Natural killer cell (primary cell): ENCODE data around the gene VASP. TPM values are rescaled to one million over a fixed set of nuclear protein-coding genes. Genes with fewer than 3 reads are reported as not detected.
"Not testable (repeated sequence)": the region's sequence is repeated elsewhere in the genome, so short reads cannot be mapped to it uniquely, and the experiment has no call there.

ENCODE experiments used
- ATAC-seq, 3 donors: fragments of 150-1000 bp in 2 of 3; fragments of 200-7000 bp in 1 of 3; cut with Tn5 transposase; 1 replicate in 1 of 3; 2 replicates in 2 of 3; pipeline ENCODE4 v1.10.0; 2021; ENCODE audit warnings: mild to moderate bottlenecking in 2 of 3, moderate library complexity in 2 of 3
- DNase-seq, 2 donors: peaks; one replicate each; pipeline versions ENCODE4 v3.0.0 to v3.0.0-alpha.2; 2013 to 2021; ENCODE audit warnings: mixed read lengths in 1 of 2
- H3K27ac ChIP-seq: one replicate; pipeline ENCODE4 v1.5.1; 2013; ENCODE audit warnings: mild to moderate bottlenecking, low read length
- H3K27me3 ChIP-seq: one replicate; pipeline ENCODE4 v1.6.1; 2013; ENCODE audit warnings: low read length; ENCODE audit not compliant: control insufficient read depth, insufficient read depth
- H3K36me3 ChIP-seq: one replicate; pipeline ENCODE4 v1.6.1; 2013; ENCODE audit warnings: low read length; ENCODE audit not compliant: control insufficient read depth, insufficient read depth
- H3K4me1 ChIP-seq: one replicate; pipeline ENCODE4 v1.6.1; 2013; ENCODE audit warnings: low read length; ENCODE audit not compliant: control insufficient read depth, insufficient read depth
- H3K4me3 ChIP-seq: one replicate; pipeline ENCODE4 v1.5.1; 2013; ENCODE audit warnings: low read length
- H3K9me3 ChIP-seq: one replicate; pipeline ENCODE4 v1.6.1; 2013; ENCODE audit warnings: low read length; ENCODE audit not compliant: control insufficient read depth, insufficient read depth
- H3K27ac Mint-ChIP-seq, 2 donors: one replicate each; pipeline ENCODE4 v1.8.0; 2022; ENCODE audit warnings: mild to moderate bottlenecking in 2 of 2, mixed read lengths in 2 of 2, moderate library complexity in 1 of 2
- H3K27me3 Mint-ChIP-seq, 2 donors: one replicate each; pipeline ENCODE4 v1.8.0; 2022; ENCODE audit warnings: low read depth in 2 of 2, mixed read lengths in 2 of 2
- H3K36me3 Mint-ChIP-seq: one replicate; pipeline ENCODE4 v1.8.0; 2022; ENCODE audit warnings: mixed read lengths
- H3K4me1 Mint-ChIP-seq, 2 donors: one replicate each; pipeline ENCODE4 v1.8.0; 2022; ENCODE audit warnings: mixed read lengths in 2 of 2
- H3K4me3 Mint-ChIP-seq: one replicate; pipeline ENCODE4 v1.8.0; 2022; ENCODE audit warnings: mild to moderate bottlenecking, moderate library complexity, mixed read lengths
- H3K9me3 Mint-ChIP-seq, 2 donors: one replicate each; pipeline ENCODE4 v1.8.0; 2022; ENCODE audit warnings: mixed read lengths in 2 of 2
- WGBS: methylation state at CpG from one replicate; pipeline ENCODE4 v1.1.7; 2013; ENCODE audit warnings: missing lambda C conversion rate; ENCODE audit not compliant: insufficient coverage; 5-methylcytosine and 5-hydroxymethylcytosine counted together
- intact Hi-C: fragments of 100-400 bp; cut with micrococcal nuclease; formaldehyde crosslinking; loops from one replicate; pipeline ENCODE4 v1.14.2; 2022
- total RNA-seq, 4 donors: library from RNA; stranded (reverse); fragments of 120-200 nt in 1 of 4; gene quantifications; one replicate each; pipeline versions ENCODE4 v1.2.3 to v1.2.4, GENCODE V29; 2013 to 2022
- TF ChIP-seq, protein P1 (sequence below): fragments of 200-600 bp; IDR thresholded peaks from one replicate; pipeline ENCODE4 v1.8.0; 2022; ENCODE audit warnings: antibody characterized with exemption

Gene VASP
- total RNA-seq, 3 donors from 2014 or later (not counting 1 experiment from before 2014, with no cell fraction given) = 192 to 244 (median 237) TPM

GRCh38 chr19:45508861-45509691 lies 1.8 kb downstream of the VASP start:
- intact Hi-C loops = no loop called here
- Histone ChIP-seq H3K27me3 (no peaks in the 10 kb centered on the region), H3K27ac (peak overlapping the region; percentile 62), H3K4me3 (peak overlapping the region; percentile 98), H3K4me1 (peaks cover 59% of the 10 kb centered on the region), H3K9me3 (no peaks in the 10 kb centered on the region), H3K36me3 (peaks cover 3% of the 10 kb centered on the region)
- Mint-ChIP-seq H3K9me3 (no peaks in the 10 kb centered on the region), H3K27ac (peak overlapping the region; percentile 81 to 97), H3K27me3 (no peaks in the 10 kb centered on the region), H3K36me3 (no peaks in the 10 kb centered on the region), H3K4me1 (peaks cover 46 to 62% of the 10 kb centered on the region in 2 donors), H3K4me3 (peak overlapping the region; percentile 98)
- DNase-seq (peak in 1 of 2 donors; percentile 50), ATAC-seq (peak in 2 of 3 donors; percentile 3 to 5)
- 0% methylated on average over 27 of the region's 28 CpGs for WGBS
- TF ChIP-seq, protein P1, sequence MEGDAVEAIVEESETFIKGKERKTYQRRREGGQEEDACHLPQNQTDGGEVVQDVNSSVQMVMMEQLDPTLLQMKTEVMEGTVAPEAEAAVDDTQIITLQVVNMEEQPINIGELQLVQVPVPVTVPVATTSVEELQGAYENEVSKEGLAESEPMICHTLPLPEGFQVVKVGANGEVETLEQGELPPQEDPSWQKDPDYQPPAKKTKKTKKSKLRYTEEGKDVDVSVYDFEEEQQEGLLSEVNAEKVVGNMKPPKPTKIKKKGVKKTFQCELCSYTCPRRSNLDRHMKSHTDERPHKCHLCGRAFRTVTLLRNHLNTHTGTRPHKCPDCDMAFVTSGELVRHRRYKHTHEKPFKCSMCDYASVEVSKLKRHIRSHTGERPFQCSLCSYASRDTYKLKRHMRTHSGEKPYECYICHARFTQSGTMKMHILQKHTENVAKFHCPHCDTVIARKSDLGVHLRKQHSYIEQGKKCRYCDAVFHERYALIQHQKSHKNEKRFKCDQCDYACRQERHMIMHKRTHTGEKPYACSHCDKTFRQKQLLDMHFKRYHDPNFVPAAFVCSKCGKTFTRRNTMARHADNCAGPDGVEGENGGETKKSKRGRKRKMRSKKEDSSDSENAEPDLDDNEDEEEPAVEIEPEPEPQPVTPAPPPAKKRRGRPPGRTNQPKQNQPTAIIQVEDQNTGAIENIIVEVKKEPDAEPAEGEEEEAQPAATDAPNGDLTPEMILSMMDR = no peak

DNA sequence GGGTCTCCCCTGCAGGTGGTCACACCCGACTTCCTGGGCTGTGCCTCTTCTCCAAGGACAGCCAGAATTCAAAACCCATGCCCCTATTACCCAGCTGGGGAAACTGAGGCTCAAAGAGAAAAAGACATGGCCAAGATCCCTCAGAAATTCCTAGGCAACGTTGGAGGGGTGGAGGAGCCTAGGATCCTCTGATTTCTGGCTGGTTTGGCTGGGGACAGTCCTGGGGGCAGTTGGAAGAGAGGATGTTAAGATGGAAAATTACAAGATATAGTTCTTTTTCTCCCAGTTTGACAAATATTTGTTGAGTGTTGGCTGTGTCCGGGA lies 2.4 kb downstream of the VASP start:
- H3K27ac Mint-ChIP-seq = peak overlapping the region; percentile 81 to 97
- WGBS = 13% methylated on average over 3 of the region's 3 CpGs
- Histone ChIP-seq H3K9me3 (no peaks in the 10 kb centered on the region), H3K4me1 (peaks cover 65% of the 10 kb centered on the region), H3K27me3 (no peaks in the 10 kb centered on the region), H3K36me3 (peaks cover 4% of the 10 kb centered on the region), H3K4me3 (peak overlapping the region; percentile 98), H3K27ac (peak overlapping the region; percentile 62)
- H3K4me1 Mint-ChIP-seq = peaks cover 49 to 67% of the 10 kb centered on the region in 2 donors
- TF ChIP-seq, protein P1 = no peak
- H3K27me3 Mint-ChIP-seq = no peaks in the 10 kb centered on the region
- H3K9me3 Mint-ChIP-seq = no peaks in the 10 kb centered on the region
- H3K4me3 Mint-ChIP-seq = peak overlapping the region; percentile 98
- DNase-seq (no peak), ATAC-seq (no peak)
- no peaks in the 10 kb centered on the region for H3K36me3 Mint-ChIP-seq
- intact Hi-C loops = no loop called here

- Mint-ChIP-seq H3K4me3 (peak overlapping the region; percentile 98), H3K27ac (peak overlapping the region; percentile 81 to 97), H3K4me1 (peaks cover 49 to 74% of the 10 kb centered on the region in 2 donors)
- DNase-seq, H3K27me3 Mint-ChIP-seq, H3K4me3 ChIP-seq, ATAC-seq, intact Hi-C loops, H3K27me3 ChIP-seq, H3K36me3 Mint-ChIP-seq, H3K36me3 ChIP-seq, H3K9me3 Mint-ChIP-seq, H3K9me3 ChIP-seq: not testable (repeated sequence)
- 92% methylated on average over 11 of the region's 11 CpGs for WGBS
- Histone ChIP-seq H3K27ac (peak overlapping the region; percentile 15), H3K4me1 (peaks cover 72% of the 10 kb centered on the region)
Observed at GRCh38 chr19:45510352-45510751, 3.1 kb downstream of the VASP start.

- peaks cover 49 to 78% of the 10 kb centered on the region in 2 donors for H3K4me1 Mint-ChIP-seq
- WGBS = 83% methylated on average over 5 of the region's 5 CpGs
- no peaks in the 10 kb centered on the region for H3K36me3 Mint-ChIP-seq
Observed at GRCh38 chr19:45511074-45511473, 3.8 kb downstream of the VASP start.

More at GRCh38 chr19:45511074-45511473, 3.8 kb downstream of the VASP start:
- H3K4me3 ChIP-seq = no peak overlapping the region
- no peaks in the 10 kb centered on the region for H3K27me3 ChIP-seq
- TF ChIP-seq, protein P1 = no peak
- DNase-seq (no peak), ATAC-seq (no peak)
- H3K4me3 Mint-ChIP-seq = peak overlapping the region; percentile 79
- no peaks in the 10 kb centered on the region for H3K9me3 Mint-ChIP-seq
- H3K9me3 ChIP-seq = no peaks in the 10 kb centered on the region
- H3K27ac ChIP-seq = no peak overlapping the region
- H3K27ac Mint-ChIP-seq = peak overlapping the region; percentile 81 to 97
- H3K27me3 Mint-ChIP-seq = no peaks in the 10 kb centered on the region
- H3K36me3 ChIP-seq = peaks cover 7% of the 10 kb centered on the region
- peaks cover 72% of the 10 kb centered on the region for H3K4me1 ChIP-seq
- intact Hi-C loops = no loop called here
